Measurements from ENCODE around the gene NHS.

Gene NHS

GRCh38 chrX:17682259-17682658, 307.3 kb downstream of the NHS start:
- peak in 1 of 5 experiments; percentile 45 for DNase-seq

GRCh38 chrX:17685026-17685425, 310.0 kb downstream of the NHS start:
- no peak for DNase-seq

GRCh38 chrX:17687648-17688047, 312.6 kb downstream of the NHS start:
- no peak for DNase-seq

GRCh38 chrX:17689971-17690409, 315.0 kb downstream of the NHS start:
- DNase-seq, result peak in 2 of 5 experiments; percentile 0 to 37

GRCh38 chrX:17692709-17693346, 317.8 kb downstream of the NHS start:
- peak in 1 of 5 experiments; percentile 43 for DNase-seq

GRCh38 chrX:17697191-17697590, 322.2 kb downstream of the NHS start:
- peak in 1 of 5 experiments; percentile 7 for DNase-seq

GRCh38 chrX:17700976-17701375, 326.0 kb downstream of the NHS start:
- DNase-seq, result no peak

GRCh38 chrX:17703201-17703600, 328.2 kb downstream of the NHS start:
- DNase-seq, result no peak

GRCh38 chrX:17705211-17705610, 330.2 kb downstream of the NHS start:
- no peak for DNase-seq

GRCh38 chrX:17706676-17707075, 331.7 kb downstream of the NHS start:
- DNase-seq, result no peak

- no peak for DNase-seq
These were observed 332.7 kb downstream of the NHS start for GRCh38 chrX:17707731-17708130.

- no peak for DNase-seq
These were observed 335.9 kb downstream of the NHS start for GRCh38 chrX:17710871-17711301.

GRCh38 chrX:17713288-17713687, 338.3 kb downstream of the NHS start:
- no peak for DNase-seq

- DNase-seq, result no peak
These were observed 343.7 kb downstream of the NHS start for GRCh38 chrX:17718649-17719165.

- no peak for DNase-seq
These were observed 344.7 kb downstream of the NHS start for GRCh38 chrX:17719711-17720110.

- no peak for DNase-seq
These were observed 346.7 kb downstream of the NHS start for GRCh38 chrX:17721715-17722114.

GRCh38 chrX:17725181-17725580, 350.2 kb downstream of the NHS start:
- no peak for DNase-seq

GRCh38 chrX:17732138-17732783, 357.3 kb downstream of the NHS start:
- DNase-seq, result no peak

- DNase-seq, result no peak
These were observed 360.4 kb downstream of the NHS start for GRCh38 chrX:17735406-17735805.

GRCh38 chrX:17736478-17736855, 361.5 kb downstream of the NHS start:
- DNase-seq, result peak in 1 of 5 experiments; percentile 0

GRCh38 chrX:17736856-17737709, 362.1 kb downstream of the NHS start, which contains the start of gene SCML1:
Gene SCML1 (plus strand): TSS chrX:17737493. CDS start chrX:17744187, 6,694 bp downstream.
- DNase-seq, result peak; percentile 67 to 84 (median 76)

- no peak for DNase-seq
These were observed 362.6 kb downstream of the NHS start for GRCh38 chrX:17737710-17737985.

- DNase-seq, result peak in 3 of 5 experiments; percentile 46 to 67 (median 52)
These were observed 363.1 kb downstream of the NHS start for GRCh38 chrX:17737986-17738713.

Measured in T-helper 2 cell (primary cell).